Retinal pigment epithelial cell (primary cell): ENCODE results near the gene CGA.
A peak's percentile ranks its signal among the peaks of the same experiment; 100 is the strongest.

ENCODE experiments used
- DNase-seq: peaks from one replicate; pipeline ENCODE4 v3.0.0-alpha.2; 2010; ENCODE audit warnings: low read depth
- H3K4me3 ChIP-seq: 2 replicates; pipeline ENCODE4 v1.5.1; 2011; ENCODE audit warnings: mild to moderate bottlenecking, low read length, control low read depth, moderate library complexity
- CTCF ChIP-seq: conservative IDR thresholded peaks from 2 replicates; pipeline ENCODE4 v1.5.1; 2011; ENCODE audit warnings: low read depth, low read length, control low read depth, inconsistent platforms

CGA gene

GRCh38 chr6:87092435-87092834, 2.5 kb downstream of the CGA start:
- H3K4me3 ChIP-seq, result no peak overlapping the region
- no peak for DNase-seq
- TF ChIP-seq CTCF, result no peak

- DNase-seq, result no peak
- H3K4me3 ChIP-seq, result no peak overlapping the region
- no peak for TF ChIP-seq CTCF
These were observed 5.8 kb downstream of the CGA start for GRCh38 chr6:87089135-87089534.

GRCh38 chr6:87088076-87088475, 6.8 kb downstream of the CGA start:
- H3K4me3 ChIP-seq, result no peak overlapping the region
- TF ChIP-seq CTCF, result no peak
- no peak for DNase-seq

GRCh38 chr6:87082160-87082721, 12.7 kb downstream of the CGA start:
- no peak for TF ChIP-seq CTCF
- DNase-seq, result no peak
- H3K4me3 ChIP-seq, result no peak overlapping the region

GRCh38 chr6:87078983-87079616, 15.8 kb downstream of the CGA start:
- DNase-seq, result no peak
- no peak overlapping the region for H3K4me3 ChIP-seq
- peak; percentile 99 for TF ChIP-seq CTCF

GRCh38 chr6:87075168-87075567, 19.7 kb downstream of the CGA start:
- TF ChIP-seq CTCF, result no peak
- no peak for DNase-seq
- no peak overlapping the region for H3K4me3 ChIP-seq

GRCh38 chr6:87074101-87074621, 20.7 kb downstream of the CGA start:
- no peak overlapping the region for H3K4me3 ChIP-seq
- TF ChIP-seq CTCF, result no peak
- no peak for DNase-seq
